GM12891 (cell line): ENCODE results near the gene VTI1A.

Experiments used
- PAX5 ChIP-seq: IDR thresholded peaks from 2 replicates; pipeline ENCODE4 v1.6.1; 2011; ENCODE audit warnings: low read length, moderate library complexity, mild to moderate bottlenecking; ENCODE audit not compliant: insufficient read depth, severe bottlenecking
- POLR2A ChIP-seq: IDR thresholded peaks from 2 replicates; pipeline ENCODE4 v1.6.1; 2011; ENCODE audit warnings: low read depth, low read length, control low read depth
- POLR2AphosphoS5 ChIP-seq: IDR thresholded peaks from 2 replicates; pipeline ENCODE4 v1.6.1; 2011; ENCODE audit warnings: low read depth, low read length, control low read depth
- POU2F2 ChIP-seq: IDR thresholded peaks from 2 replicates; pipeline ENCODE4 v1.6.1; 2011; ENCODE audit warnings: low read depth, mild to moderate bottlenecking, control low read depth, low read length, moderate library complexity
- SPI1 ChIP-seq: IDR thresholded peaks from 2 replicates; pipeline ENCODE4 v1.6.1; 2011; ENCODE audit warnings: low read depth, low read length, control low read depth
- TAF1 ChIP-seq: IDR thresholded peaks from 2 replicates; pipeline ENCODE4 v1.6.1; 2011; ENCODE audit warnings: low read depth, low read length, control low read depth

- TF ChIP-seq POLR2A (no peak), POLR2AphosphoS5 (no peak), SPI1 (no peak), PAX5 (no peak), TAF1 (no peak), POU2F2 (no peak)
These were observed 412.8 kb downstream of the VTI1A start for GRCh38 chr10:112859793-112860192.
